Measurements from ENCODE around the gene LEFTY1.
"Not testable (repeated sequence)": the region's sequence is repeated elsewhere in the genome, so short reads cannot be mapped to it uniquely, and the experiment has no call there.

Gene LEFTY1

DNA sequence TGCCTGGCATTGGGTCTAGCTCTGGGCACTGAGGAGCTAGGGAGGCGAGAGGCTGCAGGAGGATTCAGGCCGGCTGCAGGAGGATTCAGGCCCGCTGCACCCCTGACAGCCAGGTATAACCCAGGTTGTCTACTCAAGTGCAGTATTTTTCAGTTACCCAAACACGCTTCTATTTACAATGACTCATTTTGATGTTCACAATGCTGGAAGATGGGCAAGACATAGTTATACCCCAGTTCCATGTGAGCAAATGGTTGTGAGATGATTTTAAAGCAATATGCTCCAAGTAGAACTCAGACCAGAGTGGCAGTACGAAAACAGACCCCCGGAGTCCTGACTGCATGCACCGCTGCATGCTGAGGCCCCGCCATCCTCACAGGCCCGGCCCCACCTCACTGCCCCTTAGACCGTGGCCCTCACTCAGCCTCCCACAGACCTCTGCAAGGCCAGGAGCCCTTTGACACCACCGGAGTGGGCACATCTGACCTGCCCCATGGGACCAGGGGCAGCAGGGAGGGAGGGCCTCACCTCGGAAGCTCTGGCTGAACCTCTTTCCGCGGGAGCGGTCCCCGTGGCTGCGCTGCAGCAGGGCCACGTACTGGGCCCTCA is 553 bp downstream of the LEFTY1 start:
- no peak for DNase-seq (ENCODE audit: low read depth, low spot score)

DNA sequence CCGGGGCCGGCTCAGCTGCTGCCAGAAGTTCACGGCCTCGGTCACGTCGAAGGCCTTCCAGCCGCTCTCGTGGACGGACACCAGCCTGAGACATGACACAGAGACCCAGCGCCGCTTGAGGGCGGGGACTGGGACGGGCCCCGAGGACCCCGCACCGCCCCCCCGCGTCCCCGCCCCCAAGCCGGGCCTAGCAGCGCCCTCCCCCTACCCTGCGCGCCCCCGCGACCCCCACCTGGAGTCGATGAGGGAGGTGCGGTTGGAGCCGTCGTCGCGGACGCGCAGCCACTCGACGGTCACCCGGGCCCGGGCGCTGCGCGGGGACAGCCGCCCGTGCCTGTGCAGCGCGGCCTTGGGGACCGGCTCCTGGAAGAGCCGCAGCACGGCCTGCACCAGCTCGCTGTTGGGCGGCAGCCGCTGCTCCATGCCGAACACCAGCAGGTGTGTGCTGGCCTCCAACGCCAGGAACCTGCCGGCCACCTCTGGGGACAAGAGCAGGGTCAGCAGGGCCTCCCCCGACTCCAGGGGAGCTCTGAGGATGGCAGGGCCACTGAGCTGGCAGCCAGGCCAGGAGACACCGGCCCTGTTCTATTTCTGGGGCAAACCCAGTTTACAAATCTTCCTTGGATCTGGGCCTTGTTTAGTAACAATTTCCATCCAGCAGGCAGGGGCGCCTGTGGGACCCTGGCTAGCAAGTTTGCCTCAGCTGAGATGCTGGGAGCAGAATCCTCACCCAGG is 1.2 kb downstream of the LEFTY1 start:
- not testable (repeated sequence) for DNase-seq (ENCODE audit: low read depth, low spot score)

DNA sequence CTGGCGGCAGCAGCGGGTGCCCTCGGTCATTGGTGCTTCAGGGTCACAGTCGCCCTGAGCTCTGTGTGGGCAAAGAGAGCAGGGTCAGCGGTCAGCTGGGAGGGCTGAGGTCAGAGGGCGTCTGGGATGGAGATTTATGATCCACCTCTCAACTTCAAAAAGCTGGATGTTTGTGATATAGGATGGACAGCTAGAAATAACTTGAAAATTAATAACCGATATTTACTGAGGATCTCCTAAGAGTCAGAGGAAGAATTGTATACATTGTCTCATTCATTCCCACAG is 2.0 kb downstream of the LEFTY1 start:
- no peak for DNase-seq (ENCODE audit: low read depth, low spot score)

DNA sequence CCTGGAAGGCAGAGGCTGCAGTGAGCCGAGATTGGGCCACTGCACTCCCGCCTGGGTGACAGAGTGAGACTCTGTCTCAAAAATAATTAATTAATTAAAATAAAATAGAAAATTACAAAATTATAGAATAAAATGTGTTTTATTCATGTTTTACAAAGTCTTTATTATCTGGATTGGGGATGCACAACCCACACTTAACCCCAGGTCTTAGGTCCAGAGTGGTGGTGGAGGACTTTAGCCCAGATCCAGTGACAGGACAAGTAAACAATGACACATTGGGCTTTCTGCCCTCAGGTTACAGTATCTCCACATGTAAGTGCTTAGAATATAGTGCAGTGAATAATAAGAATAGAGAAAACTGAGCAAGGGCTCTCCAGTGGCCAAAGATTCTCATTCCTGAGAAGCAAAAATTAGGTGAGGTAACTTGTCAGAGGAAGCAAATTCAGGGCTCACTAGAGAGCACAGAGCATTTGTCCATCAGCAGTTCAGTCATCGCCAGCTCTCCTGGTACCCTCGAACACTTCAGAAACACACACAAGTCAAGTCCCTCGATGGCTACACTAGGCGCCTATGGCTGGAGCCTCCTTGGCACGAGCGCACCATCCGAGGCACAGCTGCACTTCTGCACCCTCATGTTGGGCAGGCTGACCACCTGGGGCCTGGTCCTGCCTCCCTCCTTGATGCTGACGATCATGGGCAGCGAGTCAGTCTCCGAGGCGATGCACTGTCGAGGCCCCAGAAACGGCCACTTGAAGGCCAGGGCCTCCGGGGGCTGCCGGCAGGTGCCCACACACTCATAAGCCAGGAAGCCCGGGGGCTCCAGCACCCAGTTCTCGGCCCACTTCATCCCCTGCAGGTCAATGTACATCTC is 2.6 kb downstream of the LEFTY1 start:
- DNase-seq (ENCODE audit: low read depth, low spot score): no peak

DNA sequence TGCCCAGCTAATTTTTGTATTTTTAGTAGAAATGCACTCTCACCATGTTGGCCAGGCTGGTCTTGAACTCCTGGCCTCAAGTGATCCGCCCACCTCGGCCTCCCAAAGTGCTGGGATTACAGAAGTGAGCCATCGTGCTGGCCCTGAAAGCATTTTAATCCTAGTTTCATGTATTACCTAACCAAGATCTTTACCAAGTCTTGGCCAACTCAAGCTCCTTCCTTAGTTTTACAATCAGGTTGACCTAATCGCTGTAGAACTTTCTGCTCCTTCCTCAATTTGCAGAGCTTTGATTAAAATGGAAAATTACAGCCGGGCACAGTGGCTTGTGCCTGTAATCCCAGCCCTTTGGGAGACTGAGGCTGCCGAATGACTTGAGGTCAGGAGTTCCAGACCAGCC is 3.6 kb downstream of the LEFTY1 start:
- DNase-seq (ENCODE audit: low read depth, low spot score): no peak

DNA sequence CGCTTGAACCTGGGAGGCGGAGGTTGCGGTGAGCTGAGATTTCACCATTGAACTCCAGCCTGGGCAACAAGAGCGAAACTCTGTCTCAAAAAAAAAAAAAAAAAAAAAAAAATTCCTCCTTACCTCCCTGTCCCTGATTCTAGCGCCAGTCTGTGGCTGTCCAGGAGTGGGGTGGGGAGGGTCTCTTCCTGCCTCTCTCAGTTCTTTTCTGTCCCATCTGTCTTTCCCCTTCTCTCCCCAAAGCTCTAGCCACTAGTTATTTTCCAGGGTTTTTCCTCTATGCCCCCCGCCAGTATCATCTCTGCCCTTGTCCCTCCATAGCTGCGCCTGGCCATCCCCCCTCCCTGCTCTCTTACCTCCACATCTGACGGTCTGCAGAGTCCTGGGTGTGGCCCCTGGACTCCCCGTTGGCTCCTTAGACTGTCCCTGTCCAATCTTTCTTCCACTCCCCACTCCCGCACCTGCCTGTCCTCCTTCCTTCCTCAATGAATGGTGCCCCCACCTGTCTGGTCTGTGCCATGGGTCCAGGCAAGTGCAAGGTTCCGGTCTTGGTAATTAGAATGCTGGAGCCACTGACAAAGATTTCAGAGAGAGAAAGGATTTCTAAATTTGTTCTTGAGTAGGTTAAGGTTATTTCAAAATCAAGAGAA is 5.2 kb downstream of the LEFTY1 start:
- DNase-seq (ENCODE audit: low read depth, low spot score): no peak

DNA sequence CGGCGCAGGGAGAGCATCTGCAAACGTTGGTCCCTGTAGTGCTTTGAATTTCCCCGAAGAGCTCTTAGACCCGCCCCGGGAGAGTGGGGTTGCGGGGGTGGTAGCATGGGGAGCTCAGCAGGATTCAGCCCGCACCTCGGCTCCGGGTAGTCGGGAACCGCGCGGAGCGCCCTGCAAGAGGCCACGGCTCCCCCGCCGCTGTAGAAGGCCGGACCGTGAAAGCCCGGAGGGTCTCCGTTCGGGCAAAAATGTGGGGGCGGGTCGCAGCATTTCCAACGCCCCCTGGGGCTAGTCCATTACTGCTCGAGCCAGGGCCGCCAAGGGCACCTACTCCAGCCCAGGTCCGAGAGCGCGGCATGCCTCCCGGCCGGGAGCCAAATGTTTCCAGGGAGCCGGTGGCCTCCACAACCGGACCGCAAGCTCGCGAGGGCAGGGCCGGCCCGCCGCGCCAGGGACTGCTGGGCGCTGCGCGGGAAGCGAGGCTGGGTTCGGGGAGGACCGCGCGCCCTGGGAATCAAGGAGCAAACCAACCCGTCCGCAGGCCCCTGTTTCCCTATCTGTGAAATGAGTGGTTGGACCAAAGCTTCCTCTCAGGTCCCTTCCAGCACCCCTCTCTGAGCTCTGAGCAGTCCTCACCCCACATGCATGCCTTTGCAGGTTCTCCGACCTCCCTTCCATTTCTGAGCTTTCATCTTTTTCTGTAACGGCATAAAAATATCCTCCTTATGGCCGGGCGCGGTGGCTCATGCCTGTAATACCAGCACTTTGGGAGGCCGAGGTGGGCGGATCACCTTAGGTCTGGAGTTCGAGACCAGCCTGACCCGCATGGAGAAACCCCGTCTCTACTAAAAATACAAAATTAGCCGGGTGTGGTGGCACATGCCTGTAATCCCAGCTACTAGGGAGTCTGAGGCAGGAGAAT is 6.0 kb downstream of the LEFTY1 start:
- DNase-seq (ENCODE audit: low read depth, low spot score): no peak

DNA sequence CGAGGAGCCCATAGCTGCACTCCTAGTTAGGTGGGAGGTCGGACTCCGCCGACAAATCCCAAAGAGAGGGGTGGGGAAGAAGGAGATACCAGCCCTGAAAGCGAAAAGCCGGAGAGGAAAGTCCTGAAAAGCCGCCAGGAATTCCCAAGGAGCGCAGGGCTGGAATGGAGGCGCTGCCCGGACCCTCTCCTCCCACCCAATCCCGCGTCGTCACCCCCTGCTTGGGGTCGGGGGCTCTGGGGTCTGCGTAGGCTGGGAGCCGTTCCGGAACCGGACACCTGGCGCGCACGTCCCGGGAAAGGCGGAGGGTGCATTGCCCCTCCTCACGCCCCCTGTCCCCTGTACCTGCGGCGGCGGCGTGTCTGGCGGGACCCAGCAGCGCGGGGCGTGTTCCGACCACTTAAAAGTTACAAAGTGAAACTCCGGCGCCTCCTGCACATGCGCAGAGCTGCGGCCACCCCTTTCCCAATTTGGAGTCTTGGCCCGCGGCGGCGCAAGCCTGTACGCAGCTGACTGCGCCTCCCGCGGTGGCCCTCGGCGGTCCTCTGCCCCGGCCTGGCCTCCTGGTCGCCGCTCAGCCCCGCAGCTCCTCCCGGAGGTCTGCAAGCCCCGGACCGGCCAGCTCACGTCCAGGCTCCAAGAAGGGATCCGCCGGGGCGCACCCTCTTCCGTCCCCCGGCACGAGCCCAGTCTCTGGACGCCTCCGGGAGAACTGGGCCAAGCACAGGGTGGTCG is 6.8 kb downstream of the LEFTY1 start, which contains the start of gene TMEM63A:
Gene TMEM63A (minus strand): TSS at position 422 of the 735 bp plus-strand sequence. CDS start 4,800 bp downstream, outside the sequence.
- DNase-seq (ENCODE audit: low read depth, low spot score): no peak

DNA sequence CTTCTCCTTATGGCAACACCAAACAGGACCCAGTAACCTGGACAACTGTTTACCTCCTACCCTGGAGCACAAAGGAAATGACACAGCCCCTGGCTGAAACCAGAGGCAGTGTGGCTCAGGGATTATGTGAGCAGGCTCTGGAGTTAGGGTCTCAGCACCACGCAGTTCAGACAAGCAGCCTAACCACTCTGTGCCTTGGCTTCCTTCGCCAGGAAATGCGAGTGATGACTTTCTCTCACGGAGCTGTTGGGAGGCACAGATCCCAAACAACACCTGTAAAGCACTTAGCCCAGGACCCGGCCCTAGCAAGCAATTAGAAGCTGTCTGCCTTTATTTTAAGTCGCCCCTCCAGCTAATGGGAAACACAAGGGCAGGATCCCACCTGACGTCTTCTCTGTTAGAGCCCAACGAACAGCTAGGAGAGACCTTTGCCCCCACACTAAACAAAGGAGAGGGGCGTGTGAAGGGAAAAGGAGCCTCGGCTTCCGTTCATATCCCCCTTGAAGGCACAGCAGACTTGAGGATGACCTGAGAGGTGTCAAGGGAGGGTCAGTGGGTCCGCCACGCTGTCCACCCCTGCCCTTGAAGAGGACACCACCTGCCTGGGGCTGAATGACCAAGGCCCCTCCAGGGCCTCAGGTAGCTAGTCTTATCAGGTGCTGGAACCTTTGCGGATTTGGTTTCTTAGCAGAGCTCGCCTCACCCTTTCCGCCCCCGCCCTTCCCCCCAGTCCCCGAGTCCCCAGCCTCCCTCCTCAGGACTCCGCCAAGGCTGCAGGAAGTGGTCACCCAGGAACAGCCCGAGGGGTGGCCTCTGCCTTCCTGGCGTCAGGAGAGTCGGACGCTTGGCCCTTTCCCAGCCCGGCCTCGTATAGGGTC is 7.6 kb downstream of the LEFTY1 start:
- DNase-seq (ENCODE audit: low read depth, low spot score): no peak

DNA sequence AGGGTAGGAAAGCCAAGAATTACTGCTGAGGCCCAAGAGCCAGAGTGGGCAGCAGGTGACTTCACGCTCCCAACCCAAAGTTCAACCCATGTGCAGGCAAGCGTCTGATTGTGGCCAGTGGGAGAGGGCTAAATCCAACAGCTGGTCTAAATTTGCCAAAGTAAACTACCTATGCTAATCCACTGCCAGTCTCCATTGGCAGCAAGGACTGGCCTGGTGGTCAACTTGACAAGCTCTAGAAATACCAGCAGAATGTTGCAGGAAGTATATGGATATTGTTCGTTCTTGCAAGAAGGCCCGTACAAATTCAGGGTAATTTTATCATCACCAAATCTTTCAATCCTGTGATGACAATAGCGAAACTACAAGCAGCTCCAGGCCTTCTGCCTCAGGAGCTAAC is 8.3 kb downstream of the LEFTY1 start:
- no peak for DNase-seq (ENCODE audit: low read depth, low spot score)

DNA sequence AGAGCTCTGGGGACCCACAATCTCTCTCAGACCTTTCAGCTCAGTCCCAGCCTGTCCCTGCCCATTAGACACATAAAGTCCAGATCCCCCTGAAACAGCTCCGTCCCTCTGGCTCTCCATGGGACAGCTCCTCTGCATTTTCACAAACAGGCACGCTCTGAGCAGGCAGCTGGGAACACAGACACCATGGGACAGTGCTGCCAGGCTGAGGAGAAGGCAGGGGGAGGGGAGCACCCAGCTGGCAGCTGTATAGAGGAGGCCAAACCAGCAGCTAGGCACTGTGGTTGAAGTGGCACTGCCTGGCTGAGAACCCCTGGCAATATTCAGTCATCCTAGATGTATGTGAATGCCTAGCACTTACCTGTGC is 8.7 kb downstream of the LEFTY1 start:
- no peak for DNase-seq (ENCODE audit: low read depth, low spot score)

DNA sequence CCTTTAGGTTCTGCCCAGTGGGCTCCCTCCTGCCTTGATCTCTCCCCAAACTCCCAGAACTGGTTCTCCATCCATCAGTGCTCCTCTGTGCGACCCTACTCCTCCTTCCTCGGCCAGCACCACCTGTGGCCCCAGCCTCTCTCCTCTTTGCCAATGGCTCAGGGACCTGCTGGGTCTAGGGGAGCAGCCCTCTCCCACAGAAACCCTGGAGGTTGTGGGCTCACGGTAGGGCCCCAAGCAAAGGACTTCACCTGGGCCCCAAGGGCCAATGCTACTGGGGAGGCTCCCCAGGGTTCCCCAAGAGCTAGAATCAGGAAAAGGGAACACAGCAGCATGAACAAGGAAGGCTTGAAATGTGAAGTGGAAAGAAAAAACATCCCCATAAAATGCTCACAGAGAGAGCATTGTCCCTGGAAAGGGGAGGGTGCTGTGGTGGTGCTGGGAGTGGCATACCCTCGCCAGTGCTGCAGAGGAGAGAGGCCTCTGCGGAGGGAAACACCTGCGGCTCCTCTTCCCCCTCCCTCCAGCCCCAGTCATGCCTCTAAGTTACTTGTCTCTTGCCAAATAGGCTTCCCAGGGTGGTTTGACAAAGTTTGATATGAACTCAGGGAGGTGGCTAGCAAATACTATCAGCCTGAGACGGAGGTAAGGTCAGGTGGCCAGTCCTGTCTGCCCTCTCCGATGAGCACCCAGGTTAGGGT is 9.3 kb downstream of the LEFTY1 start:
- no peak for DNase-seq (ENCODE audit: low read depth, low spot score)

DNA sequence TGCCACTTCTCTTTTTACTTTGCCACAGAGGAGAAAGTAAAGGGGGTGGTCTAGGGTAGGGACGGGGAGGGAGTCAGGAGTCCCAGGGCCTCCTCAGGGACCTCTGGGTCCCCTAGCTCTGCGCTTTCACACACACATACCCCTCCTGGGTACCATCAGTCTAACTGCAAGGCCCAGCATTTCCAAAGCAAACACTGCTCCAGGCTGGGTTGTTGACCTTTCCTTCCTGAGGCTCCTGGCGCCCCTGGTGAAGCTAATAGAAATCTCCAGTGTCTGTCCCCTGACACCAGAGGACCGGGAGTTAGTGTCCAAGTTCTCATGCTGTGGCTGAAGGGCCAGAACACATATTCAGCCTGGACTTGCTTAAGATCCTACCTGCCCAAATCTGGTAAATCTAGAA is 10.7 kb downstream of the LEFTY1 start:
- DNase-seq (ENCODE audit: low read depth, low spot score): no peak

DNA sequence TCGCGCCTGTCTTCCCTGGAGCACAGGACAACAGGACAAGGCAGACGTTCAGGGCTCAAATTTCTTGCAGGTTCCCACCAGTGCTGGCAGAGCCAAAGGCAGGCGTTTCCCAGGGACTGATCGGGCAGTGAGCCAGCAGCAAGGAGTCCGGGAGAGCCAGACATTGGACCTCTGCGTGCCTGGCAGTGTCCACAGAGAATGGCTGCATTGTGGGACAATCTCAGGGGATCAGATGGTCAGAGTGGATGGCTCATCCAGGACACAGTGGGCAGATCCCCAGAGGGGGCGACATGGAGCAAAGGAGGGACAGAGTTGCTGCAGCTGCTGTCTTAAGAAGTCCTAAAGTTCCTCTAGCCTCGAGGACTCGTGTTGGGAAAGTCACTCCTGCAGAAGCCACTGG is 11.4 kb downstream of the LEFTY1 start:
- no peak for DNase-seq (ENCODE audit: low read depth, low spot score)

DNA sequence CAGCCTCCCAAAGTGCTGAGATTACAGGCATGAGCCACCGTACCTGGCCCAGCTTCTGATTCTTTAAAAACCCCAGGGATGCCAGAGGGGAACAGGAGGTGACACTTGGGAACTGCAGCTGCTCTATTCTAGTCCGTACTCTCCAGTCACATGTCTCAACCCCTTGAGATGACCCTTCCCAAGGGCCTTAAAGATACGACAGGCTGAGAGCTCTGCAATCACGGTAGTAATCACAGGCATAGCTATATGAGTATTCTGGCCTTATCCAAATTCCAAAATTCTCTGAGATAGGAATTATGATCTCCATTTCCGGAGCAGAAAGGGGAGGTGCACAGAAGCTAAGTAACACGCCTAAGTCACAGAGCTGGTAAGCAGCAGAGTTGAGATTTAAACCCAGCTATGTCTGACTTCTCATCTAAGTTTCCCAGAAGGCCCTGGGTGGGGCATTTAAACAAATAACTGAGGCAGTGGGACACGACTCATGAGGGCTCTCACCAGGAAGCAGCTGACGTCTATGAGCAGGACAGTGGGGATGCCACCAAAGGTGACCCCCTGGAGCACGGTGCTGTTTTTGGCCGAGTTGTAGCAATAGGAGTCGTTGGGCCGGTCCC is 11.9 kb downstream of the LEFTY1 start:
- DNase-seq (ENCODE audit: low read depth, low spot score): no peak

DNA sequence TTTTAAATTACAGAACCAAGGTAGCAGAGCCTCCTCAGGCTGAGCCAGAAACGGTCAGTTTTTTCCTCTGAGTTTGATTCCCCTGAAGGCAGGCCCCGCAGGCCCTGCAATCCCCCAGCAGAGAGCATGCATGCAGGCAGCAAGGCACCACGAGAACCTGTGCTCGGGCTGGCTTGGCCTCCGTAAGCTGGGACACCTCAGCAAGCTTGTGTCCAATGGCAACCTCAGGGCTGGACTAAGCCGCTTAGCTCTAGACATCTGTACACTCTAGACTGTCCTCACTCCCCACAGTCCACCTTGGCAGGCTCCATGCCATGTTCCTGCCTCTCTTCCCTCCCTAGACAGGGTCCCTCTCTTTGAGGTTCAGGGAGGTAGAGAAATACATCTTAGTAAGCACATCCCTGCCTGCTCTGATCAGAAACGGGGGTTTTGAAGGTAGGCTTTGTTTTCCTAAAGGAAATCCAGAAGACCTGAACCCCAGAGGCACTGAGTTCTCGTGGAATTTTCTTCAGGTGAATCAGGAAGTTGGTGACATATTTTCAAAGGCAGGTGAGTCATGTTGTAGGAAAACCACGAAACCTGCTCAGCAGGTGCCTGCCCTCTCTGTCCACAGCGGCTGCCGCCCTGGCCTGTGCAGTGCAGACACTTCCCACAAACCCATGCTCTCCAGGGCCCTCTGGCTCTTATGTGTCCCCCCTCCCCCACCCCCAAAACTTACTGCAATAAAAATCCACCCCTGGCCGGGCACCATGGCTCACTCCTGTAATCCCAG is 13.7 kb downstream of the LEFTY1 start:
- DNase-seq (ENCODE audit: low read depth, low spot score): no peak

DNA sequence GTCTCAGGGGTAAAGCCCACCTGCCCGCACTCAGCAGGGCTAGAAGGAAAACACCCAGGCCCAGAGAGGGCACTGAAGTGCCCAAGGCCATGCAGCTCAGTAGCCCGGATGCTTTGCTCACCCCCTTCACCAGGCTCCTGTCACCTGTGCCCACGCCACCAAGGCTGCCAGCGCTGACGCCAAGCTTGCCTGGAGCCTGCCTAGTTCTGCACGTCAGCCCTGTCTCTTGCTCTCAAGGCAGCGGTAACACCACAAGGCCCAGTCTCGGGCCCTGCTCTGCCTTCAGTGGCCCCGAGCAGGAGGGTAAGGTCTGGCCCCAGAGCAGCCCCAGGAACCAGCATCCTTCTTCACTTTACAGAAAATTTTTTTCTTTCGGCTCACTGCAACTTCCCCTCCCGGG is 14.5 kb downstream of the LEFTY1 start:
- no peak for DNase-seq (ENCODE audit: low read depth, low spot score)

Data from smooth muscle cell of the brain vasculature (primary cell).